Natural killer cell (primary cell): Measurements from ENCODE around the gene FBXL15. TPM values are rescaled to one million over a fixed set of nuclear protein-coding genes. Genes with fewer than 3 reads are reported as not detected.

Experiments
- ATAC-seq, 3 donors: fragments of 150-1000 bp in 2 of 3; fragments of 200-7000 bp in 1 of 3; cut with Tn5 transposase; 1 replicate in 1 of 3; 2 replicates in 2 of 3; pipeline ENCODE4 v1.10.0; 2021; ENCODE audit warnings: mild to moderate bottlenecking in 2 of 3, moderate library complexity in 2 of 3
- DNase-seq, 2 donors: peaks; one replicate each; pipeline versions ENCODE4 v3.0.0 to v3.0.0-alpha.2; 2013 to 2021; ENCODE audit warnings: mixed read lengths in 1 of 2
- H3K27ac ChIP-seq: one replicate; pipeline ENCODE4 v1.5.1; 2013; ENCODE audit warnings: mild to moderate bottlenecking, low read length
- H3K27me3 ChIP-seq: one replicate; pipeline ENCODE4 v1.6.1; 2013; ENCODE audit warnings: low read length; ENCODE audit not compliant: control insufficient read depth, insufficient read depth
- H3K36me3 ChIP-seq: one replicate; pipeline ENCODE4 v1.6.1; 2013; ENCODE audit warnings: low read length; ENCODE audit not compliant: control insufficient read depth, insufficient read depth
- H3K4me1 ChIP-seq: one replicate; pipeline ENCODE4 v1.6.1; 2013; ENCODE audit warnings: low read length; ENCODE audit not compliant: control insufficient read depth, insufficient read depth
- H3K4me3 ChIP-seq: one replicate; pipeline ENCODE4 v1.5.1; 2013; ENCODE audit warnings: low read length
- H3K9me3 ChIP-seq: one replicate; pipeline ENCODE4 v1.6.1; 2013; ENCODE audit warnings: low read length; ENCODE audit not compliant: control insufficient read depth, insufficient read depth
- H3K27ac Mint-ChIP-seq, 2 donors: one replicate each; pipeline ENCODE4 v1.8.0; 2022; ENCODE audit warnings: mild to moderate bottlenecking in 2 of 2, mixed read lengths in 2 of 2, moderate library complexity in 1 of 2
- H3K27me3 Mint-ChIP-seq, 2 donors: one replicate each; pipeline ENCODE4 v1.8.0; 2022; ENCODE audit warnings: low read depth in 2 of 2, mixed read lengths in 2 of 2
- H3K36me3 Mint-ChIP-seq: one replicate; pipeline ENCODE4 v1.8.0; 2022; ENCODE audit warnings: mixed read lengths
- H3K4me1 Mint-ChIP-seq, 2 donors: one replicate each; pipeline ENCODE4 v1.8.0; 2022; ENCODE audit warnings: mixed read lengths in 2 of 2
- H3K4me3 Mint-ChIP-seq: one replicate; pipeline ENCODE4 v1.8.0; 2022; ENCODE audit warnings: mild to moderate bottlenecking, moderate library complexity, mixed read lengths
- H3K9me3 Mint-ChIP-seq, 2 donors: one replicate each; pipeline ENCODE4 v1.8.0; 2022; ENCODE audit warnings: mixed read lengths in 2 of 2
- WGBS: methylation state at CpG from one replicate; pipeline ENCODE4 v1.1.7; 2013; ENCODE audit warnings: missing lambda C conversion rate; ENCODE audit not compliant: insufficient coverage; 5-methylcytosine and 5-hydroxymethylcytosine counted together
- intact Hi-C: fragments of 100-400 bp; cut with micrococcal nuclease; formaldehyde crosslinking; loops from one replicate; pipeline ENCODE4 v1.14.2; 2022
- total RNA-seq, 4 donors: library from RNA; stranded (reverse); fragments of 120-200 nt in 1 of 4; gene quantifications; one replicate each; pipeline versions ENCODE4 v1.2.3 to v1.2.4, GENCODE V29; 2013 to 2022
- TF ChIP-seq, protein P1 (sequence below): fragments of 200-600 bp; IDR thresholded peaks from one replicate; pipeline ENCODE4 v1.8.0; 2022; ENCODE audit warnings: antibody characterized with exemption

The FBXL15 gene
- total RNA-seq, 3 donors from 2014 or later (not counting 1 experiment from before 2014, with no cell fraction given): 15.2 to 17.4 (median 15.5) TPM

DNA sequence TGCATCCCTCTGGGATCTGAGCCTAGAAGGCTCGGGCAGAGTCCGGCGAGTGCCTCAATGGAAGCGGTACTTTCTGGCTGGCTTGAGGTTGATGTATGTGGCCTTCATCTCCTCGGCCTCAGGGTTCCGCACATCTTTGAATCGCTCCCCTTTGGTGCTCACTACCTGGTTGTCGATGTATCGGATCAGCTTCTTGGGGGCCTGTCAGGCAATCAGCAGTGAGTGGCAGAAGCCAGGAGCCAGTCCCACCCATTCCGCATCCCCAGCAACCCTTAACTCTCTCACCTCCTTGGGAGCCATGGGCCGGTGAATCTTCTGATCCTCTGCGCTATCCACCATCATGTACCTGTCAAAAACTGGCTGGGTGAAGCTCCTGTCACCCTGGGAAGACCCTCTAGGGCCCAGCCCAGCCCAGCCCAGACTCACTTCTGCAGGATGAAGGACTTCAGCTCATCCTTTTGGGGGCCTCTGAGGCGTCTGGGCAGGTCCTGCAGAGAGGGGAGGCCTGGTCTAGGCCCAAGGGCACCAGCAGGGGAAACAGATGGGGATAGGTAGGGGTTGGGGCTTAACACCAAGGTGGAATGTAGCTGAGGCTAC lies 2.8 kb downstream of the FBXL15 start:
- Mint-ChIP-seq H3K27ac (peak overlapping the region; percentile 91 to 97), H3K36me3 (no peaks in the 10 kb centered on the region), H3K27me3 (no peaks in the 10 kb centered on the region), H3K4me1 (peaks cover 23 to 39% of the 10 kb centered on the region in 2 donors), H3K4me3 (no peak overlapping the region), H3K9me3 (no peaks in the 10 kb centered on the region)
- H3K27me3 ChIP-seq: peaks cover under 1% of the 10 kb centered on the region
- H3K27ac ChIP-seq: peak overlapping the region; percentile 81
- H3K4me3 ChIP-seq: no peak overlapping the region
- H3K9me3 ChIP-seq: no peaks in the 10 kb centered on the region
- intact Hi-C loops: no loop called here
- DNase-seq: no peak
- TF ChIP-seq, protein P1, sequence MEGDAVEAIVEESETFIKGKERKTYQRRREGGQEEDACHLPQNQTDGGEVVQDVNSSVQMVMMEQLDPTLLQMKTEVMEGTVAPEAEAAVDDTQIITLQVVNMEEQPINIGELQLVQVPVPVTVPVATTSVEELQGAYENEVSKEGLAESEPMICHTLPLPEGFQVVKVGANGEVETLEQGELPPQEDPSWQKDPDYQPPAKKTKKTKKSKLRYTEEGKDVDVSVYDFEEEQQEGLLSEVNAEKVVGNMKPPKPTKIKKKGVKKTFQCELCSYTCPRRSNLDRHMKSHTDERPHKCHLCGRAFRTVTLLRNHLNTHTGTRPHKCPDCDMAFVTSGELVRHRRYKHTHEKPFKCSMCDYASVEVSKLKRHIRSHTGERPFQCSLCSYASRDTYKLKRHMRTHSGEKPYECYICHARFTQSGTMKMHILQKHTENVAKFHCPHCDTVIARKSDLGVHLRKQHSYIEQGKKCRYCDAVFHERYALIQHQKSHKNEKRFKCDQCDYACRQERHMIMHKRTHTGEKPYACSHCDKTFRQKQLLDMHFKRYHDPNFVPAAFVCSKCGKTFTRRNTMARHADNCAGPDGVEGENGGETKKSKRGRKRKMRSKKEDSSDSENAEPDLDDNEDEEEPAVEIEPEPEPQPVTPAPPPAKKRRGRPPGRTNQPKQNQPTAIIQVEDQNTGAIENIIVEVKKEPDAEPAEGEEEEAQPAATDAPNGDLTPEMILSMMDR: no peak
- ATAC-seq: no peak
- peaks cover 11% of the 10 kb centered on the region for H3K36me3 ChIP-seq
- peaks cover 39% of the 10 kb centered on the region for H3K4me1 ChIP-seq
- WGBS: 96% methylated on average over 13 of the region's 13 CpGs

DNA sequence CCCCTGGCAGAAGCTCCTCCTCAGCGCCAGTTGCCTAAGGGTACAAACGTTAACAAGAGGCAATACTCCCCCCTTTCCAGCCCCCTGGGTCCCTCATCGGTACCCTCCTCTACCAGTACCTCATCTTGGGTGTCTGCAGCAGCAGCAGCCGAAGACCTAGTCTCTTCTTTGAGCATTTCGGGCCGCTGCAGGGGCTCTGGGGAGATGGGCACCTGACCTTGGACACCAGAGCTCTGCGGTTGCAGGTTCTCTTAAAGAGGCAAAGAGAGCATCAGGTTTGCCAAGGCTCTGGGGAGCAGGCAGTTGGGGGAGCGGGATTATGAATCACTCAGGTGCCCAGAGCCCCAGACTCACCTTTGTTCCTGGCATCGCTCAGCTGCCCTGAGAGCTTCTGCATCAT lies 3.5 kb downstream of the FBXL15 start:
- Mint-ChIP-seq H3K27ac (no peak overlapping the region), H3K36me3 (no peaks in the 10 kb centered on the region), H3K4me3 (peak overlapping the region; percentile 55), H3K9me3 (no peaks in the 10 kb centered on the region), H3K4me1 (peaks cover 23 to 35% of the 10 kb centered on the region in 2 donors), H3K27me3 (no peaks in the 10 kb centered on the region)
- Histone ChIP-seq H3K4me3 (no peak overlapping the region), H3K27ac (no peak overlapping the region), H3K36me3 (peaks cover 11% of the 10 kb centered on the region), H3K9me3 (no peaks in the 10 kb centered on the region), H3K4me1 (peaks cover 35% of the 10 kb centered on the region), H3K27me3 (no peaks in the 10 kb centered on the region)
- TF ChIP-seq, protein P1: no peak
- 91% methylated on average over 9 of the region's 9 CpGs for WGBS
- intact Hi-C loops: no loop called here
- DNase-seq: no peak
- ATAC-seq: no peak

DNA sequence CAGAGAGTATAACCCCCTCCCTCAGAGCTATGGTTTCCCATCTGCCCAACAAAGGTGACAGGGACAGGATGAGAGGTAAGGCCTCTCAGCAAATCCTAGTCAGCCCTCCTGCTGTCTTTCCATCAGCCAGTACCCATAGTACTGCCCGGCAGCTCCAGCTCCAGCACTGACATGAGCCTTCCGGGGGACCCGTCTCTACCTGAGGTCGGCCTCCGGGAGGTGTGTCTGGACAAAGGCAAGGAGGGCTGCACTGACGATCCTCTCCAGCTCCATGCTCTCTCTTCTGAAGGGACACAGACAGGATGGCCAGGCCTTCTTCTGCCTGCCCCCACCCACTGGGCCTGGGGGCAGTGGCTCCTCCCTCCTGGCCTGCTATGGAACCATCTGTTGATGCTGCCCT lies 4.3 kb downstream of the FBXL15 start:
- no peak overlapping the region for H3K27ac ChIP-seq
- no peaks in the 10 kb centered on the region for H3K27me3 ChIP-seq
- Mint-ChIP-seq H3K27ac (no peak overlapping the region), H3K4me3 (peak overlapping the region; percentile 2), H3K36me3 (no peaks in the 10 kb centered on the region), H3K4me1 (peaks cover 23 to 28% of the 10 kb centered on the region in 2 donors), H3K9me3 (no peaks in the 10 kb centered on the region), H3K27me3 (no peaks in the 10 kb centered on the region)
- no peak for ATAC-seq
- no peak overlapping the region for H3K4me3 ChIP-seq
- TF ChIP-seq, protein P1: no peak
- DNase-seq: no peak
- peaks cover 27% of the 10 kb centered on the region for H3K4me1 ChIP-seq
- intact Hi-C loops: no loop called here
- WGBS: 95% methylated on average over 6 of the region's 6 CpGs
- H3K36me3 ChIP-seq: peaks cover 11% of the 10 kb centered on the region
- no peaks in the 10 kb centered on the region for H3K9me3 ChIP-seq

DNA sequence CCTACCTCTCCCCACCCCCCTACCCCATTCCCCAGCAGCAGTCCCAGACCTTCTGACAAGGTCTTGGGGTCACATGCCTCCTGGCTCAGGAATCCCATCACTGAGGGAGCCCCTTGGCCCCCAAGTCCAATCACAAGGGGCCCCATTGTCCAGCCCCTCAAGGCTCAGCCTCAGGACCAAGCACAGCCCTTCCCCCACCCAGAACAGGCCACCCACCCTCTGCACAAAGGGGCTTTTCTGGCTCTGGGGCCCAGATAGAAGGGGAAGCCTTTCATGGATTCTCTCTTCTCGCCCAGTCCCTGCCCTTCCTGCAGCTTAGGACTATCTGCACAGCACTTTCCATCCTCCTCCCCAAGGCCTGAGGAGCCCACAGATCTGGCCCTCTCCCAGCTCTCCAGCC lies 4.8 kb downstream of the FBXL15 start:
- Mint-ChIP-seq H3K36me3 (no peaks in the 10 kb centered on the region), H3K27ac (no peak overlapping the region), H3K9me3 (no peaks in the 10 kb centered on the region), H3K4me1 (peaks cover 21 to 25% of the 10 kb centered on the region in 2 donors), H3K4me3 (no peak overlapping the region), H3K27me3 (no peaks in the 10 kb centered on the region)
- DNase-seq: no peak
- Histone ChIP-seq H3K27ac (no peak overlapping the region), H3K9me3 (no peaks in the 10 kb centered on the region), H3K4me3 (no peak overlapping the region), H3K36me3 (peaks cover 11% of the 10 kb centered on the region), H3K4me1 (peaks cover 22% of the 10 kb centered on the region), H3K27me3 (no peaks in the 10 kb centered on the region)
- ATAC-seq: no peak
- intact Hi-C loops: no loop called here
- TF ChIP-seq, protein P1: no peak
- 84% methylated on average over 1 of the region's 1 CpG for WGBS
